Measurements from ENCODE around the gene NGDN.
"Not testable (repeated sequence)": the region's sequence is repeated elsewhere in the genome, so short reads cannot be mapped to it uniquely, and the experiment has no call there.

NGDN gene, protein sequence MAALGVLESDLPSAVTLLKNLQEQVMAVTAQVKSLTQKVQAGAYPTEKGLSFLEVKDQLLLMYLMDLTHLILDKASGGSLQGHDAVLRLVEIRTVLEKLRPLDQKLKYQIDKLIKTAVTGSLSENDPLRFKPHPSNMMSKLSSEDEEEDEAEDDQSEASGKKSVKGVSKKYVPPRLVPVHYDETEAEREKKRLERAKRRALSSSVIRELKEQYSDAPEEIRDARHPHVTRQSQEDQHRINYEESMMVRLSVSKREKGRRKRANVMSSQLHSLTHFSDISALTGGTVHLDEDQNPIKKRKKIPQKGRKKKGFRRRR

DNA sequence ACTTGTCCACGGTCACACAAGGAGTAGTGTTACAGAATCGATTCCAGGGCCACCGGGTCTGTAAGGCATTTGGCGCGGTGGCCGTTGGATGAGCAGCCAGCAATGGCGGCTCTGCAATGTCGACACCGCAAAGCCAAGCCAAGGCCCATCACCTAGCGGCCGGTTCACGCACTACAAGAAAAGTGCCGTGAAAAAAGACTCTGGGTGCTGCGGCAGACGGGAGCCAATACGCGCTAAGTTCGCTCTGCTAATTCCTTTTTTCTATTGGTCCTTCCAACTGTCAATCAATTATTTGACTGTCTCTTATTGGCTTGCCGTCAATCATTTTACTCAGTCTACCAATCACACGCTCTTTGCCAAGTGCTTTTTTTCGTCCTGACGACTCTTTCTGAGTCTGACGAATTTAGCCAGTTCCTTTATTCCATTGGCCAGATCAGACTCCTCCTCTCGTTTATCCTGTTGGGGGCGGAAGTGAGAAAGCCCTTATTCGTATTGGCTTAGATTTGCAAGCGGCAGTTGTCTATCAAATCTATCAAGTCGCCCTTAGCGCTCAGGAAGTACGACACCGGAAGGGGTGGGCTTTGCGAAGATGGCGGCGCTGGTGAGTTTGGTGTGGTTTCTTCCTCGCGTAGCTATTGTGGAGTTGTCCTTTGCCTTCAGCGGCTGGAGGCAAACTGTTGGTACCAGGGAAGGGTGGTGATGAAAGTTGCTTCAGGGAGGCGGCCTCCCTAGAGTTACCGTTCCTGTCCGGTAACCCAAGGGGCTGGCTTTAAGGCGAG lies at the start of gene NGDN:
Gene NGDN, plus strand, starts transcription at position 577 of the 779 bp plus-strand sequence. Its CDS starts 13 bp downstream, at position 590.
- DNase-seq, result peak; percentile 96

DNA sequence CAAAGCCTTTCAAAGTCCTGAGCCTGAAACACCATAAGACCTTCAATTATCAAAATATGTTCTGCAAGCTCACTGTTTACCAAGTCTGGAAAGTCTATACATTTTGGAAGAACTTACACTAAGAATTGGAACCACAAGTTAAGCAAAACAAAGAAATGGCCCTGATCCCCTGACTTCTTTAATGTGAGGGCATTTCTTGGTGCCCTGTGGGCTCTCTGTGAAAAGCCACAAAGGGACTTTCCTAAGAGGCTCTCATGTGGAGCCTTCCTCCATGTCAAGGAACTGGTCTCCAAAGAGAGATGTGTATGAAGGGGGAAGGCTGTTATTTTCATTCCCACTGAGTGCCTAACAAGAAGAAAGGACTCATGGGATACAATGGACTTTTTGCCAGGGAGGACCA lies 47.9 kb upstream of the NGDN start:
- no peak for DNase-seq

DNA sequence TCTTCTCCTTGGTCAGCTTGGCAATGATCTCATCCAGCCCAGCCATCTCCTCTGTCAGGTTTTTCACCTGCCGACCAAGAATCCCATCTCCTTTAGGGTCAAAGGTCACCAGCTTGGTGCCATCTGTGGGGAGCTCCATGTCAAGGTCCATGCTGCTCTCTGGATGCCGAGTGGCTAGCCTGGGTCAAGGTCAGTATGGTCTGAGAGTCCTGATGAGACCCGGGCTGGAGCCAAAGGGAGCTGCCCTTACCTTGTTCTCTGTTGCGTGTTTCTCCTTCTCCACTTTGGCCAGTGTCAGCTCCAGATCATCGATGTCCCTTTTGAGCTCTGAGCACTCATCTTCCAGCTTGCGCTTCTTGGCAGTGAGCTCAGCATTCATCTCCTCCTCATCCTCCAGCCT lies 45.8 kb upstream of the NGDN start:
- no peak for DNase-seq

DNA sequence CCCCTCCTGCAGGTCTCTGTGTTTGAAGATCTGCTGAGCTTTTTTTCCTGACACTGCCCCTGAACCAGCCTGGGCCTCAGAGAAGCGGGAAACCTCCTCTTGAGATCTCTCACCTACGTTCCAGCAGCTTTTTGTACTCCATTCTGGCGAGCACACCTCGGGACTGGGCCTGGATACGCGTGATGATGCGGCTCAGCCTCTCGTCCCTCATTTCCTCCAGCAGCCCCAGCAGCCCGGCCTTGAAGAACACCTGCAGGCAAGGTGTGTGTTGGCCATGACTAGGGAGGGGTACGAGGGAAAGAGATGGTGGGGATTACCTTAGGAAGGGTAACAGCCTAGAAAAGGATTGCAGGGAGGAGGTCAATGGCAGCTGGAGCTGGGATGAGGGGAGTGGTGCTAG lies 44.3 kb upstream of the NGDN start:
- no peak for DNase-seq

DNA sequence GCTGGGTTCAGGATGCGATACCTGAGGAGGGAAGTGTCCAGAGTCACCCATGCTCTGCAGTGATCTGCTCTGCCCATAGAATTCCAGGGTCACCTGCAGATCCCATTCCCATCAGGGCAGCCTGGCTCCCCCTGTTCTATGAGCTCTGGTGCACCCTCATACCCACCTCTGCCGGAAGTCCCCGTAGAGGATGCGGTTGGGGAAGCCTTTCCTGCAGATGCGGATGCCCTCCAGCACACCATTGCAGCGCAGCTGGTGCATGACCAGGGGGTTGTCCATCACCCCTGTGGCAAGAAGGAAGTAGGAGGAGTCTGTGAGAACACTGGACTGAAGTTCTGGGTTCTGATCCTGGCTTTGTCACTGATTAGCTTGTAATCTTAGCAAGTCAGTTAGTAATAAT lies 43.7 kb upstream of the NGDN start:
- not testable (repeated sequence) for DNase-seq

DNA sequence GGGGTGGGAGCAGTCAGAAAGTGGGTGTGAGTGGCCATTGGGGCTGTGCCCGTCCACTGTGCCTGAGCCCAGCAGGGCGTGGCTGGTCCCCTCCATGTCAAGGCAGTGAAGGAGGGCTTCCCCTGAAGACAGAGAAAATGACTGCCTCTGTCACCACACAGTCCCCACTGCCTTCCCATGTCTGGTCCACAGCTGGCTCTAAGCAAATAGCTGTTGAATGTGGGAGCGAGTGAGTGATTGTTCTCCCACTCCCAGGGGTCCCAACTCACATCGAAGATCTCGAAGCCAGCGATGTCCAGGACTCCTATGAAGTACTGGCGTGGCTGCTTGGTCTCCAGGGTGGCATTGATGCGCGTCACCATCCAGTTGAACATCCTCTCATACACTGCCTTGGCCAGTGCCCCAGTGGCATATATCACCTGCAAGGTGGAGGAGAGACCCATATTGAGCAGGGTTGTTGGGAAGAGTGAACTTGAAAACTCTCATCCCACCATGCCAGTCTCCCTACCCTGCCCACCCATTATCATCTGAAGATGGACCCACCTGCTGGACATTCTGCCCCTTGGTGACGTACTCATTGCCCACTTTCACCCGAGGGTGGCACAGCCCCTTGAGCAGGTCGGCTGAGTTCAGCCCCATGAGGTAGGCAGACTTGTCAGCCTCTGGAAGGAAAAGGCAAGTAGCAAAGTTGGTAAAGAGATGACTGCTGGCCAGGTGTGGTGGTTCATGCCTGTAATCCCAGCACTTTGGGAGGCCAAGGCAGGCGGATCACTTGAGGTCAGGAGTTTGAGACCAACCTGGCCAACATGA lies 40.6 kb upstream of the NGDN start:
- no peak for DNase-seq

DNA sequence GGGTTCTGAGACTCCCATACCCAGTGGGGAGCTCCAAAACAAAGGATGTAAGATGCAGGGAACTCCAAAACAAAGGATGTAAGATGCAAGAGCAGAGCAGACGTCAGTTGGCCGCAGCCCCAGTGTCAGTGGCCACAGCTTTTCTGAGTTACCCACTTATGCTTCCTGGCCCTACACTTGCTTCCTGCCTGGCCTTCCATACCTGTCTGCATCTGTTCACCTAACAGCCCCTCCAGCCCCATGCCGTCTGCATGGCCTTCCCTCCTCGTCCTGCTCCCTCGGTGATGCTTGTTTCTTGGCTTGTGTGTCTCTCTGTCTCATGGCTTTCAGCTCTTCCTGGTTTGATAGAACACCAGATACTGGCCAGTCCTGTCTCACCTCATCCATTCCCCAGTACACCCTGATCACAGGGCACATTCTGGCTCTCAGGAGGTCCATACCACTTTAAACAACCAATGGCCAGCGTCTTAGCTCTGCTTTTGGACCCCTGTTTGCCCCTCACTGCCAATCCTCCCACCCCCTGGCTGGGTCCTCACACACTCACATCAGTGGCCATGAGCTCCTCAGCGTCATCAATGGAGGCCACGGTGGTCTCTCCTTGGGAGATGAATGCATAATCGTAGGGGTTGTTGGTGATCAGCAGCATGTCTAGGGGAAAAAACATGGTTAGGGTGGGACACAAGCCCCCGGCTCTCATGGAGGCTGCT lies 39.3 kb upstream of the NGDN start:
- DNase-seq, result no peak

DNA sequence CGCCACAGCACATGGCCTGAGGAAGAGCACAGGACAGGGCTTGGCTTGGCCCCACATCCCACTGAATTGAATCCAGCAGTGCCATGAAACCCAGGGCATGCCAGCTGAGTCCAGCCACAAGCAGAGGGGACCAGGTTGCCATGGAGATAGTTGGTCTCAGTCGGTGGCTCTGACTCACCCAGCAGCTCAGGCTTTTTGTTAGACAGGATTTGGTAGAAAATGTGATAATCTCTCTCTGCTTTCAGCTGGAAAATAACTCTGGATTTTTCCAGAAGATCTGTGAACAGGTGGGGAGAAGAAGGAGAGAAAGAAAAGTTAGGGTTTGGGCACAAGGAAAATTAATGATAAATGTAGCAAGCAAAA lies 38.8 kb upstream of the NGDN start:
- DNase-seq, result no peak

DNA sequence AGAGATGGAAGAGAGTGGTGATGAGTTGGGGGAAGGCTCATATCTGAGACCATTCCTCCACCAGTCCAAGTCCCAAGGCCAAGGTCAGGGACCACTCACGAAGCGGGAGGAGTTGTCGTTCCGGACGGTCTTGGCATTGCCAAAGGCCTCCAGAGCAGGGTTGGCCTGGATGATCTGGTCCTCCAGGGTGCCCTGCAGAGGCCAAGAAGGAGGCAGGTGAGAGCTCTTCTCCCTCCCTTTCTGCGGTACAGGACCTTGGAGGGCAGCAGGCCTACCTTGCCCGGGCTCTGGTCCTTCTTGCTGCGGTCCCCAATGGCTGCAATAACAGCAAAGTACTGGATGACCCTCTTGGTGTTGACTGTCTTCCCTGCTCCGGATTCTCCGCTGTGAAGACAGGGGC lies 38.0 kb upstream of the NGDN start:
- DNase-seq, result no peak

DNA sequence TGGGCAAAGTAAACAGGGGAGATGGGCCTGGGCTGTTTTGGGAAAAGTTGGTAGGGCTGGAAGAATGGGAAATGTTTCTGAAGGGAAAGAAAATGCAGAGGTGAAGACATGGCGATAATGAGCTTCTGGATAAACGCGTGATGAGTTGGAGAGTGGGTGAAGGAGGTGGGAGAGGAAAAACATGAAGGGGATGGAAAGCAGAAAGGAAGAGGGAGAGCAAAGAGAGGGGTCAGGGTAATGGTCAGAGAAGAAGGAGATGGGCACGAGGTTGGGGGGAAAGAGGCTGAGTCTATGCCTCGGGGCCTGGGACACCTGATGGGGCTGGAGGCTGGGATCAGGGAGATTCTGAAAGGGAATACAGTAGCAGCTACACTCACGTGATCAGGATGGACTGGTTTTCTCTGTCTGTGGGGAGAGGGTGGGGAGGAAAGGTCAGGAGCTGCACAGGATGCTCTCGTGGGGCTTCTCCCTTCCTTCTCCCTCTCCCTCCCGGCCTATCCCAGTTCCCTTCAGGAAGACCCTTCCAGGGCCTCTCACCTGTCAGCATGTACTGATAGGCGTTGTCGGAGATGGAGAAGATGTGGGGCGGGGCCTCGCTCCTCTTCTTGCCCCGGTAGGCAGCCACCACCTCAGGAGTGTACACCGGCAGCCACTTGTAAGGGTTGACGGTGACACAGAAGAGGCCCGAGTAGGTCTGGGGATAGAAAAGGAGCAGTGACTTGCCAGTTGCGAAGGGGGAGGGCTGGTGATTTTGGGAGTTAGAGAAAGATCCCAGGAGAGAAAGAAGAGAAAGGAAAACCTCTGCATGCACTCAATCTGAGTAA lies 37.2 kb upstream of the NGDN start:
- DNase-seq, result no peak

DNA sequence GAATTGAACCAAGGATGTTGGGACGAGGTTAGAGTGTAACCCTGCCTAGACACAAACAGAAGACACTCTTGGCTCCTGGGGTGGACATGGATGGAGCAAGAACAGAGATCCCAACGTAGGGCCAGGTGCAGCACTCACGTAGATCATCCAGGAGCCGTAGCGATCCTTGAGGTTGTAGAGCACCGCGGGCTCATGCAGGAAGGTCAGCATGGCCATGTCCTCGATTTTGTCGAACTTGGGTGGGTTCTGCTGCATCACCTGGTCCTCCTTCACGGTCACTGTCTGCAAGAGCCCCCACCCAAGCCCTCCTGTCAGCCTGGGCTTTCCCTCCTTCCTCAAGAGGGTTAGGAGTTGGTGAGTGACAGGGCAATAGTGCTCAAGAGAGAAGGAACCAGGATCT lies 36.6 kb upstream of the NGDN start:
- DNase-seq, result no peak

DNA sequence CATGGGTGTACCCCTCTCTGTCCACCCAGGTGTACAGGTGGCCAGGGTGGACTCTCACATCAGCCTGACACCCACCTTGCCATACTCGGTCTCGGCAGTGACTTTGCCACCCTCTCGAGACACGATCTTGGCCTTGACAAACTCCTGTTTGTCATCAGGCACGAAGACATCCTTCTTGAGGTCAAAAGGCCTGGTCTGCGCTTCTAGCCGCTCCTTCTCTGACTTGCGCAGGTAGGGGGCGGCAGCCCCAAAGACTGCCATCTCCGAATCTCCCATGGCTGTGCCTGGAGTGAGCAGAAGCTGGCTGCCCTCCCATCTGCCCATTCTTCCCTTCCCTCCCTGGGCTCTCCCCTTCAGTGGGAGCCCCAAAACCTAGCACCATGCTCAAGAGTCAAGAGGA lies 36.0 kb upstream of the NGDN start:
- DNase-seq, result no peak

DNA sequence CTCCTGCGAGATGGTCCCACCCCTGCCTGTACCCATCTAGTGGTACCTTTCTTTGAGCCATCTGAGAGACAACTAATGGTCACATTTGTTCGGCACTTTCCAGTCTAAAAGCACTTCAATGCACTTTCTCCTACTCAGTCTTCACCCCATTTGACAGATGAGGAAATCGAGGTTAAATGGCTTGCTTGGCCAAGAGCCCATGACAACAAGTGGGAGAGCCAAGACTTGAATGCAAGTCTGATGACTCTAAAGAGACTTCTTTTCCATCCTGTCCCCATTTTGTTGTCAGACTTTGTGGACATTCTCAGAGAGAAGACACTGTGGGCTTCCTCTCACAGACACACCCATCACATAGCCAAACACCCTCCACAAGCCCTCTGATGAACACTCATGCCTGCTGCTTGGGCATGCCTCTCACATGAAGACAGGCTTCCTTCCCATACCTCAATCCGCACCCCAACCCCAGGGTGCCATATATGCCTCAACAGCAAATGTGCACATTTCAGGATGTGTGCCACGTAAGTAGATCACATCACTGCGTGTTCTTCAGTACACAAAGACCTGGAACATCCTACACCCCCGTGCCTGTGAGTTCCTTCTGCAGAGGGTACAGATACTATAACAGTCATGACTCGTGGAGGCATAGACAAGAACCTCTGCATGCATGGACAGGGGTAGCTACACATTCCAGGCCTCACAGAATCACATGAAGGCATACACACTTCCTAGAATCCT lies 34.8 kb upstream of the NGDN start:
- no peak for DNase-seq

DNA sequence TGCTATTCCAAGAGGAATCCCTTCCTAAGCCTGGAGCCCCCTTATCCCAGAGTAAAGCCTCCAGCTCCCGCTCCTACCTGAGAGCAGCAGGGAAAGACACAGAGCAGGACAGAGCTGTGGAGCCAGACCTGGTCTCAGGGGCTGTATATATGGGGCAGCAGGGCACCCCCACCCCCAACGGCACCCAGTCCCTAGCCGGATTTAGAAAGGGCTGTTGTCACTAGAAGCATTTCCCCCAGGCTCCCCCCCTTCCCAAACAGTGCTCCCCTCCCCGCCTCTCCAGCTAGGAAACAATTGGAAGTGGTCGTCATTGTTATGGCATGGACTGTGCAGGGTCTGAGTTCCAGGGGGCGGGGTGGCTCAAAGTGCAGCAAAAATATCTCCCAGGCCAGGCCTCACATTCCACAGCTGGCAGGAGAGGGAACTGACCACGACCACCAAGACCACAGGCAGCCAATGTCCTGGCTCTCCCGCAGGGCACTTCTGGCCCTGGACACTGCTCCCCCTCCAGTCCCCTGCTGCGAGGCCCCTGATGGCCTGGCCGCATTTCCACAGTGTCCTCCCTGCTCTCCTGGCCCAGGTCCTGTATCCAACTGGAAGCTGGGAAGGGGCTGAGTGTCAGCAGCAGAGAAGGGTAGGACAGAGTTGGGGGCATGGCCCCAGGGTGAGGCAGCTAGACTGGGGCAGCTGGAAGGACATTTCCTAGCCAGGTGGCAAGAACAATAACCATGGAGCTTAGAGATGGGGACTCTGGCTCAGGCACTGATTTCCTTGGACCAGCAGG lies 33.8 kb upstream of the NGDN start, which contains the start of gene MYH7:
Gene MYH7, minus strand, starts transcription at position 118 of the 784 bp plus-strand sequence. CDS start 1,928 bp downstream, outside the sequence.
- no peak for DNase-seq

DNA sequence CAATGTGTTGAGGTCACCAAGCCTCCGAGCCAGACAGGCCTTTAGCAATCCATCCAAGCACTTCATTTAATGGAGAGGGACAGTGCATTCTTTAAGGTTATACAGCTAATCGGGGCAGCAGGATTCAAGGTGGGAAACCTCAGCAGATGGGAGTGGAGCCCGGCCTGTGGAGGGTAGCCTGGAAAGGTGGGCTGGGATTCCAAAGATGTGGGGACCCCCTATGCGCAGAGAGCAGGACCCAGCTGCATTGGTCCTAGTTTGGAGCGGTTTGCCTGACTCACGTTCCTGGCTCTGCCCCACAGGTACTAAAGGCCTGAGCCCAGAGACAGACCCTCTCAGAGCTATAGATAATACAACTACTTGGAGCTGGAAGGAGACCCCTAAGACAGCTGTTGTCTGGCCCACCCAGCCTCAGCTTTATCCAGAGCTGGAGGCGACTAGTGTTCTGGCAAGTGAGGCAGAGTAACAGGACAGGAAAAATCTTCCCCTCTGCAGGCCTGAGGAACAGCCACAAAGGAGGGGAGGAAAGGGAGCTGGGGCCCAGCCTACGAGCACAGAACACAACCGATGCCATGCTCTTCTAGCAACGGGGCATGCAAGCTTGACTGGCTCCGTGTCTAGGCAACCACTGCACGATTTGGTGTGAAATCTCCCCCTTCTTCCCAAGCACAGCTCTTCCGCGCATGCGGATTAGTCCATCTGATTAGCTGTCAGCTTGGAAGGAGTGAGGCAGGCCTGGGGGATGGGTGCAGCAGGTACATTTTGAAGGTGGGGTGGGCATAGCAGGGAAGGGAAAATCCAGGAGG lies 33.0 kb upstream of the NGDN start:
- DNase-seq, result no peak

DNA sequence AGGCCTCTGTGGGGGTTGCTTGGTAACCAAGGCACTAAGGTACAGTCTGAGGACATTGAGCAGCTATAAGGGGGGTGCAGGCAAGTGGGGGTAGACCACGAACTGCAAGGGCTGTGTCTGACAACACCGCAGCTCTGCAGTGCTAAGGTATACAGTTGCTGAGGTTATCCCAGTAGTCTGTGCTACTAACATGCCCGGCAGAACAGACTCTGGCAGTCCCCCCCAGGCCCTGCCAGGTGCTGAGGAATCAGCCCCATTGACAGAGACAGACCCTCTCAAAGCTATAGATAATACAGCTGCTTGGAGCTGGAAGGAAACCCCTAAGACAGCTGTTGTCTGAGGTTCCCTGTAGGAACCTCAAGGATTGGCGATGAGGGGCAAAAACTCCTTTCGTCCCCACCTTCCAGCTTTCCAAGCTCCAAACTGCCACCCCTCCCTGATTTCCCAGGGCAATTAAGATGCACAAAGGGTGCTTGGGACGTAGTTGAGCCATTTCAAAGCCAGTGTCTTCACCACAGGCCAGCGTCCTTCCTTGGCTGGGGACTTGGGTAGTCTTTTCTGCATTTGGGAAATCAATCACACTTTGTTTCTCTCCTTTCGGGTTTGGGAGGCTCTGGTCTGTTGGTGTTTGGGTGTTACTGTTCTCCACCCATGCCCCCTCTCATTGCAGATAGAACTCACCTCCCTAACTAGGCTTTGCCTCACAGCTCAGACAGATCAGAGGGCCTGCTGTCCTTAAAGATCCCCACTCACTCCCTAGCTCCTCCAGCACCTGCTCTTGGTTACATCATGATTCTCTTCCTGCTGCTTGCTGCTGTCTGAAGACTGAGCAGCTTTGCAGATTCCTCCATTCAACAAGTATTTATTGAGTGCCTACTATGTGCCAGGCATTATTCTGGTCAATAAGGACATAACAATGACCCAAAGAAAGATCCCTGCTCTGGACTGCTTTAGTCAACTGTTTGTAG lies 32.1 kb upstream of the NGDN start:
- DNase-seq, result no peak

DNA sequence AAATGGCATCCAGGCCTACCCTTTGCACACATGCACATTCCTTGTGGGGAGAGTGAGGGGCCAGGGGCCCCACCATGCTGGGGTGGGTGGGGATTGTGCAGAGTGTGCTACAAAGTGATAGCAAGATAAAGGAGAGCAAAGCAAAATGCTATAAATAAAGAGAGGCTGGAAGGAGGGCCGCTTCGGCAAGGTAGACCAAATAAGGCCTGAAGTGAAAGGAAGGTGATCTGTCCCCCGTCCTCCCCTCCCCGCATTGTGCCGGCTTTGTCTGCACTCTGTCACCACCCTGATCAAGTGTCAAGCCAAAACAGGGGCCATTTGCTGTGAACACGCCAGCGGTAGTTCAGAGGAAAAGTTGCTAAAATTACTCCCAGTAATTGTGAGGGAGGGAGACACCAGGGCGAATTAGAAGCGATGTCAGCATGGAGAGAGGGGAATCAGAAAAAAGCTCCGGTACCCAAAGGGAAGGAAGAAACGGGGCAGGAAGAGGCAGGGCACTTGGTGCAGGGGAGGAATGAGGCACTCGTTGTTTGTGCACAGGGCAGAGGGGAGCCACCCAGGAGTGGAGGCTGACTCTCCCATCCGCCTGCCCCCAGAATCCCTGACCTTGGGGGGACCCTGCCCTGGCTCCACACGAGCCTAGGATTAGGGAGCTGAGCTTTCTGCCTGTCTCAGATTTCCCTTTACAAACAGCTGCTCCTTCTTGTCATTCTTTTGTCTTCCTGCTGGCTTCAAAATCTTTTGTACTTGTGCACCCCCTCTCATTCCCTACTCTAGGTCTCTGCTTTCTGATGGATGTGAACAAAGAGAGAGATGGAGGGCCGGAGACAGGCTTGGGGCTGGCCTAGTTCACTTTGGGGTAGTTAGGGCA lies 31.2 kb upstream of the NGDN start:
- DNase-seq, result no peak

All from T1000 (cell line).